Mammary epithelial cell (primary cell): Measurements from ENCODE around the gene PCMT1.

Experiments used
- EZH2 ChIP-seq: IDR thresholded peaks from 2 replicates; pipeline ENCODE4 v1.6.1; 2012; ENCODE audit warnings: low read length, inconsistent platforms, borderline replicate concordance
- TF ChIP-seq, protein P1 (sequence below), 2 donors: IDR thresholded peaks in 1 of 2; conservative IDR thresholded peaks in 1 of 2; 2 replicates each; pipeline ENCODE4 v1.5.1; 2011 to 2012; ENCODE audit warnings: inconsistent platforms in 2 of 2, low read length in 2 of 2, mild to moderate bottlenecking in 2 of 2, control low read depth in 1 of 2, low read depth in 1 of 2; ENCODE audit not compliant: insufficient read depth in 1 of 2; ENCODE audit errors: extremely low read depth in 1 of 2

DNA sequence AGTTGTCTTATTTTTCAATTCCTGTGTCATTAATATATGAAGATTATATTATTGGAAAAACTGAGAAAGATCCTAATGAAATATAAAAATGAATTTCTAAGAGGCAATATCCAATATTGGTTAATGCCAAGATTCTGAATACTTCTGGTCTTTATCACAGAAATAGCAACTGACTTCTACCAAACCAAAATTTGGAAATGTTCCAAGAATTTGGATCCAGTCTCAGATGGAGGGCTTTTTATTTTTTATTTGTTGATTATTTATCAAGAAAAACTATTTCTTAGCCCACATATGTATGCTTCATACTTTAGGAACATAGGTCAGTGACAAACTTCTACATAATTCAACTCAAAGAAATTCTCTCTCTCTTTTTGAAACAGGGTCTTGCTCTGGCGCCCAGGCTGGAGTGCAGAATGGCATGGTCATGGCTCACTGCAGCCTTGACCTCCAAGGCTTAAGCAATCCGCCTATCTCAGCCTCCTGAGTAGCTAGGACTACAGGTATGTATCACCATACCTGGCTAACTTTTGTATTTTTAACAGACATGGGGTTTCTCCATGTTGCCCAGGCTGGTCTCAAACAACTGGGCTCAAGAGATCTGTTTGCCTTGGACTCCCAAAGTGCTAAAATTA, 16.3 kb upstream of the PCMT1 start:
- no peak for TF ChIP-seq EZH2
- TF ChIP-seq, protein P1, sequence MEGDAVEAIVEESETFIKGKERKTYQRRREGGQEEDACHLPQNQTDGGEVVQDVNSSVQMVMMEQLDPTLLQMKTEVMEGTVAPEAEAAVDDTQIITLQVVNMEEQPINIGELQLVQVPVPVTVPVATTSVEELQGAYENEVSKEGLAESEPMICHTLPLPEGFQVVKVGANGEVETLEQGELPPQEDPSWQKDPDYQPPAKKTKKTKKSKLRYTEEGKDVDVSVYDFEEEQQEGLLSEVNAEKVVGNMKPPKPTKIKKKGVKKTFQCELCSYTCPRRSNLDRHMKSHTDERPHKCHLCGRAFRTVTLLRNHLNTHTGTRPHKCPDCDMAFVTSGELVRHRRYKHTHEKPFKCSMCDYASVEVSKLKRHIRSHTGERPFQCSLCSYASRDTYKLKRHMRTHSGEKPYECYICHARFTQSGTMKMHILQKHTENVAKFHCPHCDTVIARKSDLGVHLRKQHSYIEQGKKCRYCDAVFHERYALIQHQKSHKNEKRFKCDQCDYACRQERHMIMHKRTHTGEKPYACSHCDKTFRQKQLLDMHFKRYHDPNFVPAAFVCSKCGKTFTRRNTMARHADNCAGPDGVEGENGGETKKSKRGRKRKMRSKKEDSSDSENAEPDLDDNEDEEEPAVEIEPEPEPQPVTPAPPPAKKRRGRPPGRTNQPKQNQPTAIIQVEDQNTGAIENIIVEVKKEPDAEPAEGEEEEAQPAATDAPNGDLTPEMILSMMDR (conservative IDR thresholded peaks at IDR 0.05 in 1 of 2, IDR thresholded peaks at IDR 0.05 in 1 of 2; ENCODE audit: extremely low read depth in 1 of 2, insufficient read depth in 1 of 2, low read depth in 1 of 2, low read length in 2 of 2) = no peak
